Measurements from ENCODE around the gene CFH. TPM values are rescaled to one million over a fixed set of nuclear protein-coding genes. Genes with fewer than 3 reads are reported as not detected.
A peak's percentile ranks its signal among the peaks of the same experiment; 100 is the strongest.

The CFH gene
- polyA plus RNA-seq: 10 to 100 TPM in 1 of 2 donors, 1 to 10 TPM in 1; 7.0 to 15.7 TPM

GRCh38 chr1:196651637-196652215, at the start of gene CFH:
CFH (plus strand) TSS chr1:196652043; CDS start chr1:196652118, 75 bp downstream.
- no peaks in the 10 kb centered on the region for H3K36me3 ChIP-seq (ENCODE audit: control insufficient read depth in 2 of 2, insufficient read depth in 2 of 2, low read length in 1 of 2)
- peak within 1 kb of the TSS in 1 of 2 donors; percentile 47 for H3K27ac ChIP-seq (ENCODE audit: low read depth in 2 of 2, low read length in 1 of 2)
- no peaks in the 10 kb centered on the region for H3K4me1 ChIP-seq (ENCODE audit: control insufficient read depth in 2 of 2, insufficient read depth in 2 of 2, low read length in 1 of 2)
- no peaks in the 10 kb centered on the region for H3K9me3 ChIP-seq (ENCODE audit: control insufficient read depth in 2 of 2, insufficient read depth in 1 of 2, low read depth in 1 of 2, low read length in 1 of 2)
- WGBS, 2 donors: 4 to 20% methylated on average over 5 of the region's 5 CpGs
- H3K4me3 ChIP-seq (ENCODE audit: low read depth in 1 of 2, low read length in 2 of 2): peak within 1 kb of the TSS in 1 of 2 donors; percentile 27
- H3K27me3 ChIP-seq (ENCODE audit: control insufficient read depth in 1 of 2, insufficient read depth in 2 of 2, low read length in 2 of 2): no peaks in the 10 kb centered on the region

- Histone ChIP-seq H3K27ac (ENCODE audit: low read depth in 2 of 2, low read length in 1 of 2) (no peak overlapping the region), H3K9me3 (ENCODE audit: control insufficient read depth in 2 of 2, insufficient read depth in 1 of 2, low read depth in 1 of 2, low read length in 1 of 2) (no peaks in the 10 kb centered on the region), H3K36me3 (ENCODE audit: control insufficient read depth in 2 of 2, insufficient read depth in 2 of 2, low read length in 1 of 2) (no peaks in the 10 kb centered on the region), H3K4me1 (ENCODE audit: control insufficient read depth in 2 of 2, insufficient read depth in 2 of 2, low read length in 1 of 2) (peaks cover 0 to 5% of the 10 kb centered on the region in 2 donors), H3K27me3 (ENCODE audit: control insufficient read depth in 1 of 2, insufficient read depth in 2 of 2, low read length in 2 of 2) (no peaks in the 10 kb centered on the region), H3K4me3 (ENCODE audit: low read depth in 1 of 2, low read length in 2 of 2) (no peak overlapping the region)
Observed at GRCh38 chr1:196603651-196604050, 48.2 kb upstream of the CFH start.

GRCh38 chr1:196607981-196608380, 43.9 kb upstream of the CFH start:
- Histone ChIP-seq H3K4me1 (ENCODE audit: control insufficient read depth in 2 of 2, insufficient read depth in 2 of 2, low read length in 1 of 2) (peaks cover 0 to 6% of the 10 kb centered on the region in 2 donors), H3K9me3 (ENCODE audit: control insufficient read depth in 2 of 2, insufficient read depth in 1 of 2, low read depth in 1 of 2, low read length in 1 of 2) (no peaks in the 10 kb centered on the region), H3K4me3 (ENCODE audit: low read depth in 1 of 2, low read length in 2 of 2) (peak overlapping the region; percentile 32 to 44), H3K27ac (ENCODE audit: low read depth in 2 of 2, low read length in 1 of 2) (peak overlapping the region; percentile 64 to 65), H3K36me3 (ENCODE audit: control insufficient read depth in 2 of 2, insufficient read depth in 2 of 2, low read length in 1 of 2) (no peaks in the 10 kb centered on the region), H3K27me3 (ENCODE audit: control insufficient read depth in 1 of 2, insufficient read depth in 2 of 2, low read length in 2 of 2) (no peaks in the 10 kb centered on the region)
- 2 to 3% methylated on average over 8 of the region's 8 CpGs for WGBS, 2 donors

- WGBS, 2 donors: 2 to 3% methylated on average over 42 to 43 of the region's 43 CpGs
- no peaks in the 10 kb centered on the region for H3K27me3 ChIP-seq (ENCODE audit: control insufficient read depth in 1 of 2, insufficient read depth in 2 of 2, low read length in 2 of 2)
- H3K4me3 ChIP-seq (ENCODE audit: low read depth in 1 of 2, low read length in 2 of 2): peak within 1 kb of the TSS; percentile 32 to 44
- no peaks in the 10 kb centered on the region for H3K36me3 ChIP-seq (ENCODE audit: control insufficient read depth in 2 of 2, insufficient read depth in 2 of 2, low read length in 1 of 2)
- H3K27ac ChIP-seq (ENCODE audit: low read depth in 2 of 2, low read length in 1 of 2): peak within 1 kb of the TSS; percentile 64 to 65
- peaks cover 0 to 6% of the 10 kb centered on the region in 2 donors for H3K4me1 ChIP-seq (ENCODE audit: control insufficient read depth in 2 of 2, insufficient read depth in 2 of 2, low read length in 1 of 2)
- no peaks in the 10 kb centered on the region for H3K9me3 ChIP-seq (ENCODE audit: control insufficient read depth in 2 of 2, insufficient read depth in 1 of 2, low read depth in 1 of 2, low read length in 1 of 2)
Observed at GRCh38 chr1:196608390-196609369, 43.2 kb upstream of the CFH start, which contains the start of gene KCNT2. KCNT2 (minus strand) TSS chr1:196608440; CDS start chr1:196608309, 131 bp downstream.

GRCh38 chr1:196609370-196609737, 42.5 kb upstream of the CFH start:
- Histone ChIP-seq H3K9me3 (ENCODE audit: control insufficient read depth in 2 of 2, insufficient read depth in 1 of 2, low read depth in 1 of 2, low read length in 1 of 2) (no peaks in the 10 kb centered on the region), H3K27me3 (ENCODE audit: control insufficient read depth in 1 of 2, insufficient read depth in 2 of 2, low read length in 2 of 2) (no peaks in the 10 kb centered on the region), H3K27ac (ENCODE audit: low read depth in 2 of 2, low read length in 1 of 2) (peak overlapping the region in 1 of 2 donors; percentile 64), H3K4me3 (ENCODE audit: low read depth in 1 of 2, low read length in 2 of 2) (peak overlapping the region in 1 of 2 donors; percentile 44), H3K4me1 (ENCODE audit: control insufficient read depth in 2 of 2, insufficient read depth in 2 of 2, low read length in 1 of 2) (peaks cover 0 to 6% of the 10 kb centered on the region in 2 donors), H3K36me3 (ENCODE audit: control insufficient read depth in 2 of 2, insufficient read depth in 2 of 2, low read length in 1 of 2) (no peaks in the 10 kb centered on the region)
- 40 to 42% methylated on average over 10 of the region's 10 CpGs for WGBS, 2 donors

GRCh38 chr1:196611873-196612272, 40.0 kb upstream of the CFH start:
- peaks cover 0 to 6% of the 10 kb centered on the region in 2 donors for H3K4me1 ChIP-seq (ENCODE audit: control insufficient read depth in 2 of 2, insufficient read depth in 2 of 2, low read length in 1 of 2)
- H3K36me3 ChIP-seq (ENCODE audit: control insufficient read depth in 2 of 2, insufficient read depth in 2 of 2, low read length in 1 of 2): no peaks in the 10 kb centered on the region
- WGBS, 2 donors: 72% methylated on average over 3 of the region's 3 CpGs
- H3K27me3 ChIP-seq (ENCODE audit: control insufficient read depth in 1 of 2, insufficient read depth in 2 of 2, low read length in 2 of 2): no peaks in the 10 kb centered on the region
- no peak overlapping the region for H3K4me3 ChIP-seq (ENCODE audit: low read depth in 1 of 2, low read length in 2 of 2)
- no peak overlapping the region for H3K27ac ChIP-seq (ENCODE audit: low read depth in 2 of 2, low read length in 1 of 2)
- no peaks in the 10 kb centered on the region for H3K9me3 ChIP-seq (ENCODE audit: control insufficient read depth in 2 of 2, insufficient read depth in 1 of 2, low read depth in 1 of 2, low read length in 1 of 2)

- H3K4me1 ChIP-seq (ENCODE audit: control insufficient read depth in 2 of 2, insufficient read depth in 2 of 2, low read length in 1 of 2): no peaks in the 10 kb centered on the region
- no peaks in the 10 kb centered on the region for H3K9me3 ChIP-seq (ENCODE audit: control insufficient read depth in 2 of 2, insufficient read depth in 1 of 2, low read depth in 1 of 2, low read length in 1 of 2)
- H3K36me3 ChIP-seq (ENCODE audit: control insufficient read depth in 2 of 2, insufficient read depth in 2 of 2, low read length in 1 of 2): no peaks in the 10 kb centered on the region
- 84 to 95% methylated on average over 2 of the region's 2 CpGs for WGBS, 2 donors
- no peaks in the 10 kb centered on the region for H3K27me3 ChIP-seq (ENCODE audit: control insufficient read depth in 1 of 2, insufficient read depth in 2 of 2, low read length in 2 of 2)
- H3K27ac ChIP-seq (ENCODE audit: low read depth in 2 of 2, low read length in 1 of 2): no peak overlapping the region
- H3K4me3 ChIP-seq (ENCODE audit: low read depth in 1 of 2, low read length in 2 of 2): no peak overlapping the region
Observed at GRCh38 chr1:196619721-196620120, 32.1 kb upstream of the CFH start.

- Histone ChIP-seq H3K9me3 (ENCODE audit: control insufficient read depth in 2 of 2, insufficient read depth in 1 of 2, low read depth in 1 of 2, low read length in 1 of 2) (no peaks in the 10 kb centered on the region), H3K4me3 (ENCODE audit: low read depth in 1 of 2, low read length in 2 of 2) (no peak overlapping the region), H3K36me3 (ENCODE audit: control insufficient read depth in 2 of 2, insufficient read depth in 2 of 2, low read length in 1 of 2) (no peaks in the 10 kb centered on the region), H3K27me3 (ENCODE audit: control insufficient read depth in 1 of 2, insufficient read depth in 2 of 2, low read length in 2 of 2) (no peaks in the 10 kb centered on the region), H3K27ac (ENCODE audit: low read depth in 2 of 2, low read length in 1 of 2) (no peak overlapping the region), H3K4me1 (ENCODE audit: control insufficient read depth in 2 of 2, insufficient read depth in 2 of 2, low read length in 1 of 2) (no peaks in the 10 kb centered on the region)
- WGBS, 2 donors: 79 to 81% methylated on average over 1 of the region's 1 CpG
Observed at GRCh38 chr1:196623079-196623478, 28.8 kb upstream of the CFH start.

GRCh38 chr1:196628838-196629237, 23.0 kb upstream of the CFH start:
- no peak overlapping the region for H3K27ac ChIP-seq (ENCODE audit: low read depth in 2 of 2, low read length in 1 of 2)
- H3K4me1 ChIP-seq (ENCODE audit: control insufficient read depth in 2 of 2, insufficient read depth in 2 of 2, low read length in 1 of 2): no peaks in the 10 kb centered on the region
- no peak overlapping the region for H3K4me3 ChIP-seq (ENCODE audit: low read depth in 1 of 2, low read length in 2 of 2)
- peaks cover 0 to 4% of the 10 kb centered on the region in 2 donors for H3K9me3 ChIP-seq (ENCODE audit: control insufficient read depth in 2 of 2, insufficient read depth in 1 of 2, low read depth in 1 of 2, low read length in 1 of 2)
- no peaks in the 10 kb centered on the region for H3K27me3 ChIP-seq (ENCODE audit: control insufficient read depth in 1 of 2, insufficient read depth in 2 of 2, low read length in 2 of 2)
- WGBS, 2 donors: 95 to 97% methylated on average over 3 of the region's 3 CpGs
- no peaks in the 10 kb centered on the region for H3K36me3 ChIP-seq (ENCODE audit: control insufficient read depth in 2 of 2, insufficient read depth in 2 of 2, low read length in 1 of 2)
